HS-27A (cell line): ENCODE data around the gene PRRC2B.
"Not testable (repeated sequence)": the region's sequence is repeated elsewhere in the genome, so short reads cannot be mapped to it uniquely, and the experiment has no call there.

Experiments
- DNase-seq: peaks from one replicate; pipeline ENCODE4 v3.0.0-alpha.2; 2012; ENCODE audit warnings: low read depth, missing footprints

PRRC2B gene

GRCh38 chr9:131485728-131486422 is 92.0 kb downstream of the PRRC2B start:
- no peak for DNase-seq

DNA sequence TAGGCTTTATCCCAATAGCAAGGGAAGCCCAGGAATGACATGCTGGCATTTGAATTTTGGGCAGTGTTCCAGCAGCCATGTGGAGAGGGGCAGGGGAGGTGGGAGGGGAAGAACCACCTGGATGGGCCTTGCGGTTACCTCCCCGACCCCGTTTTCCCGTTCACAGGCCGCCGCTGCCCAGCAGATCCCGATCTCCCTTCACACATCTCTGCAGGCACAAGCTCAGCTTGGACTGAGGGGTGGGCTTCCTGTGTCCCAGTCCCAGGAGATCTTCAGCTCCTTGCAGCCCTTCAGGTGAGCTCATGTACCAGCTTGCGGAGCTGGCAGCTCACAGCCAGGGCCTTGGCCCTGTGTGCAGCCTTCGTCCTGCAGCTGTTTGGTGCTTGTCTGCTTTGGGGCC is 93.1 kb downstream of the PRRC2B start:
- DNase-seq: no peak

DNA sequence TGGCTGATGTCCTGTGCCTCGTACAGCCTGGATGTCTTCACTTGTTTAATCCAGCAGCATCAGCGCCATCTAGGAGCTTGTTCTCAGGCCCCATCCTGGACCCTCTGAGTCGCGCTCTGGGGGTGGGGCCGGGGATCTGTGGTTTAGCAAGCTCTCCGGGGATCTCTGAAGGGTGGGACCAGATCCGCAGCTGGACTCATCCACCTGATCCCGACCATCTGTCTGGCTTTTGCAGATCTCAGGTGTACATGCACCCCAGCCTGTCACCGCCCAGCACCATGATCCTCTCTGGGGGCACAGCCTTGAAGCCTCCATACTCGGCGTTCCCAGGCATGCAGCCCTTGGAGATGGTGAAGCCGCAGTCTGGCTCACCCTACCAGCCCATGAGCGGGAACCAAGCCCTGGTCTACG is 93.7 kb downstream of the PRRC2B start:
- DNase-seq: no peak

DNA sequence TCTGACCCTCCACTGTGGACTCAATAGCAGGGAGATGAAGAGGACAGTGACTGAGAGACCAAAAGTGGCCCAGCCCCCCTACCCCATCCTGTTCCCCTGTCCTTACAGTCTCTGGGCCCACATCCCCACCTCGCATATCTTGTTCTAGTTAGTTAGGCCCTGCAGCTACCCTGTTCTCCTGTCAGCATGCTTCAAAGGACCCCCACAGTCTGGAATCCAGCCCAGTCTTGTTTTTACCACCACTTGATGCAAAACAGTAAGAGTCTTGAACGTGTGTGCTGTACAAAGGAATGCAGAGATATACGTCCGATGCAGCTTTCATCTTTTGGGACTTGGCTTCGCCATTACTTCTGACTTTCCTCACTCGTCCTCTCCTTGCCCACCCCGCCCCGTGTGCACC is 96.6 kb downstream of the PRRC2B start:
- no peak for DNase-seq

- DNase-seq: no peak
Observed at GRCh38 chr9:131491001-131491710, 97.3 kb downstream of the PRRC2B start.

- DNase-seq: no peak
Observed at GRCh38 chr9:131492070-131492469, 98.2 kb downstream of the PRRC2B start.

- no peak for DNase-seq
Observed at GRCh38 chr9:131494296-131494870, 100.5 kb downstream of the PRRC2B start.

GRCh38 chr9:131495785-131496184 is 101.9 kb downstream of the PRRC2B start:
- DNase-seq: no peak

- DNase-seq: no peak
Observed at GRCh38 chr9:131496844-131497405, 103.0 kb downstream of the PRRC2B start.

DNA sequence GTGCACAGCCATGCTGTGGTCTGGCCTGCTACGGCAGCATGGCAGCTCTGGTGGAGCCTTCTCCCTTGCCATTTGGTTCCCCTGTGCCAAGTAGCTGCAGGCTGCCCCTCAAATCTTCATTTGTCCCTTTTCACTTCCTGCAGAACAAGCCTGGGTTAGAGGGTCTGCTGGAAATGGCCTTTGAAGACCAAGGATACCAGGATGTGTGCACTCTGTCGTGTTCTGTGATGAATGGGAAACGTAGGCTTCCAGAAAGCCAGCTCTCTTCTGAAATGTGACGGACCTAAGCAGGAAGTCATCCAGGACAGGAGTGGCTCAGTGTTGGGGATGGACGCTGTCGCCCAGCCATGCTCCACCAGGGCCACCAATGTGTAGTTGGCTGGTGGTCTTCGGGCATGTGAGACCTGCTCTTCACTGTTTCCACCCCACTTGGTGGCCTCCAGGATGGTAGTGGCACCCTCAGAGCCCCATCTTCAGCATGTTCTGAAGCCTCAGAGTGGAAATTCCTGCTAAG is 105.4 kb downstream of the PRRC2B start:
- no peak for DNase-seq

DNA sequence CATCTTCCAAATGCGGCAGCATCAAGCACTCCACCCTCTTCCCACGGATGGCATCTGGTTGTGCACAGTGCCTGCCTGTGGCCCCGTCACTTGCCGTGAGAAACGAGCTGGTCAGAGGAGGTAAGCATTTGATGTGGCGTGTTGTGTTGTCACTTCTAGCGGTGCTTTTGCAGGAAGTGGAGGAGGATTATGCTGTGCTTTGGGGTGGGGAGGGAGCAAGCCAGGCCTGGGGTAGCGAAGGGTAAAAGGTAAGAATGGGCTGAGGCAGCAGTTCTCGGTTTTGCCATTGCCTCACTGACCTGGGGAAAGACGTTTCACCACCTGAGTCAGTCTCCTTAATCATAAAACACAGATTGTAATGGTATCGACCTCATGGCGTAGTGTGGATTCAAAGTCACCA is 106.5 kb downstream of the PRRC2B start:
- DNase-seq: no peak

- DNase-seq: no peak
Observed at GRCh38 chr9:131500939-131501541, 107.2 kb downstream of the PRRC2B start.

DNA sequence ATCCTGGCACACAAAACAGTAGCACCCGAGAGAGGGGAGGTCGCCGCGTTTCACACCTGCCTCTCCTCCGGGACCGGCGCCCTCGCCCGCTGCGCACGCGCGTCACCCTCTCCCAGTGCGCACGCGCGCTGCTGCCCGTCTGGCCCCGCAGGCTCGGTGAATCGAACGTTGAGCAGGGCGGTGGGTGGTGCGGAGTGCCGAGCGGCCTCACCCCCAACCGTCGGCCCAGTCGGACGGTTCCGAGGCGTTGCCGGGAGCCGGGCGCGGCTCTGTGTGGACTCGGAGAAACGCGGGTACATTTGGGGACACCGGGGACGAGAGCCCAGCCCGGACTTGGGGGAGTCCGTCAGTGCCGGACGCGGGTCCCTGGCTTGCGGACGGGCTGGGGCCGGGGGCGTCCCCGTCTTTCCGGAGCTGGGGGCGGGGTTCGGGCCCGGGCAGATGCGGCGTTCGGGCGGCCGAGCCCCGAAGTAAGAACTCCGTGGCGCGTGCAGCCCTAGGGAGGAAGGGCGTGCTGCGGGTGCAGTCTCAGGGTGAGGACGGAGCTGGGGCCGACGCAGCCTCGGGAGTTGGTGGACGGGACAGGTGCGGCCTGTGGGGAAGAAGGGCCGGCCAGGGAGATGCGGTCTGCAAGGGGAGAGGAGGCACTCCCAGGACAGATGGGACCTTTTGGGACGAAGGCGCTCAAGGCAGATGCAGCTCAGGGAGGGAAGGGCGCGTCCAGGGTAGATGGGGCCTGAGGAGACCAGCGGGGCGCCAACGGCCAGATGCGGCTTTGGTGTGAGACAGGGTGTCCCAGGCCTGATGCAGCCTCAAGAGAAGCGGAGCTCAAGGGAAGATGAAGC is 109.1 kb downstream of the PRRC2B start, which contains the start of gene POMT1:
Gene POMT1 (plus strand): TSS at position 138 of the 845 bp plus-strand sequence. CDS start 1,301 bp downstream, outside the sequence.
- DNase-seq: peak; percentile 33

- DNase-seq: no peak
Observed at GRCh38 chr9:131503626-131504465, 110.0 kb downstream of the PRRC2B start.

DNA sequence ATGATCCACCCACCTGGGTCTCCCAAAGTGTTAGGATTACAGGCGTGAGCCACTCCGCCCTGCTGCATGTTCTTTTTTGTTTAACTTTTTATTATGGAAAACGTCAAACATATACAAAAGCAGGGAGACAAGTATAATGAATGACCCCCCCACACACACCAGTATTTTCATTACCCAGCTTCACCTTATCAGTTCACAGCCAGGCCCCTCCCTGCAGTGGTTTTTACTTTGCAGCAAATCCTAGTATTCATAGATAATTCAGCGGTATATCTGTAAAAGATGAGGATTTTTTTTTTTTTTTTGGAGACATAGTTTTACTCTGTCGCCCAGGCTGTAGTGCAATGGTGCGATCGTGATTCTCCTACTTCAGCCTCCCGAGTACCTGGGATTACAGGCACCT is 111.1 kb downstream of the PRRC2B start:
- DNase-seq: no peak

DNA sequence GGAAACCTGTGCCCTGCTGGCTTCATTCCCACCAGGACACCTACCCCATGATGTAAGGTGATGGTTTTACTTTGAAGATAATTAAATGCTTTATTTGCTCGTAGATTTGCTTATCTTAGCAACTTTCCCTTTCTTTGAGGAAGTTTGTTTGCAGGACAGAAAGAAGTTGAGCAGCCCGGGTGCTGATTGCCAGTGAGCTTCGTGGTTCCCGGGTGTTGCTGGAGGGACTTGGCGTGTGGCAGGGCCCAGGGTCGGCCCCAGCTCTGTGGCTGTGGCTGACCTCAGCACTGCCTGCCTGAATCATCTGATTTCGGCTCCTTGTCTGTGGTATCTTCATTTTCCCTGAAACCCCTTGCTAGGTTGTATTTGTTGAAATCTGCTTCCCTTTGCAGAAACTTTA is 117.5 kb downstream of the PRRC2B start:
- no peak for DNase-seq

DNA sequence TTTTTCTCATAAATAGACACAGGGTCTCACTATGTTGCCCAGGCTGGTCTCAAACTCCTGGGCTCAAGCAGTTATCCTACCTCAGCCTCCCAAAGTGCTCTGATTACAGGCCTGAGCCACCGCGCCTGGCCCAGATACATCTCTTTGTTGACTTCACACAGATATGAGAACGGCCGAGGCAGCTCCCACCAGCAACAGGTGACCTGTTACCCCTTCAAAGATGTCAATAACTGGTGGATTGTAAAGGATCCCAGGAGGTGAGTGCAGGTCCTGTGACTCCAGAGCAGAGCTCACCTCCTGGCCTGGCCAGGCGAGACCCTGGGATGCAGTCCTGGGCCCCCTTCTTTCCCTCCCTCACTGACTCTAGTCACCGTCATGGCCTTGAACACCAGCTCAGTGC is 118.0 kb downstream of the PRRC2B start:
- no peak for DNase-seq

- DNase-seq: no peak
Observed at GRCh38 chr9:131513177-131513576, 119.3 kb downstream of the PRRC2B start.

GRCh38 chr9:131515559-131516031 is 121.7 kb downstream of the PRRC2B start:
- not testable (repeated sequence) for DNase-seq

DNA sequence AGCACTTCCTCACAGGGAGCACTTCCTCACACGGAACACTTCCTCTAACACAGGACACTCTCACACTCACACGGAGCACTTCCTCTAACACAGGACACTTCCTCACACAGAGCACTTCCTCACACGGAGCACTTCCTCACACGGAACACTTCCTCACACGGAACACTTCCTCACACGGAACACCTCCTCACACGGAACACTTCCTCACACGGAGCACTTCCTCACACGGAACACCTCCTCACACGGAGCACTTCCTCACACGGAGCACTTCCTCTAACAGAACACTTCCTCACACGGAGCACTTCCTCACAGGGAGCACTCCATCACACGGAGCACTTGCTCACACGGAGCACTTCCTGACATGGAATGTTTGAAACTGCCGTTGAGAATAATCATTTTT is 122.2 kb downstream of the PRRC2B start:
- no peak for DNase-seq
